Endothelial cell of umbilical vein (primary cell): ENCODE data around the gene GIT2.

ENCODE experiments used
- CTCF ChIP-seq, 2 donors: IDR thresholded peaks; 1 replicate in 1 of 2; 2 replicates in 1 of 2; pipeline ENCODE4 v1.5.1; 2011; ENCODE audit warnings: low read length in 2 of 2, mild to moderate bottlenecking in 2 of 2, moderate library complexity in 2 of 2, control low read depth in 1 of 2, inconsistent platforms in 1 of 2, low read depth in 1 of 2; ENCODE audit not compliant: insufficient read depth in 1 of 2; ENCODE audit errors: extremely low read depth in 1 of 2
- EZH2 ChIP-seq: IDR thresholded peaks from 2 replicates; pipeline ENCODE4 v1.6.1; 2012; ENCODE audit warnings: borderline replicate concordance, low read depth, mild to moderate bottlenecking, moderate library complexity, low read length, inconsistent platforms; ENCODE audit not compliant: severe bottlenecking
- FOS ChIP-seq: IDR thresholded peaks from 2 replicates; pipeline ENCODE4 v1.6.1; 2011; ENCODE audit warnings: mild to moderate bottlenecking, low read length, moderate library complexity, borderline replicate concordance; ENCODE audit not compliant: insufficient read depth
- GATA2 ChIP-seq: IDR thresholded peaks from 2 replicates; pipeline ENCODE4 v1.7.0; 2011; ENCODE audit warnings: low read depth, mild to moderate bottlenecking, moderate library complexity, mixed read lengths, low read length; ENCODE audit not compliant: insufficient read length, insufficient read depth
- JUN ChIP-seq: IDR thresholded peaks from 2 replicates; pipeline ENCODE4 v1.6.1; 2011; ENCODE audit warnings: borderline replicate concordance, low read depth; ENCODE audit not compliant: insufficient read length, insufficient read depth
- MYC ChIP-seq: IDR thresholded peaks from one replicate; pipeline ENCODE4 v1.6.1; 2011; ENCODE audit warnings: mild to moderate bottlenecking, low read depth, low read length
- POLR2A ChIP-seq: IDR thresholded peaks from 2 replicates; pipeline ENCODE4 v1.6.1; 2012; ENCODE audit warnings: low read depth, mild to moderate bottlenecking, control low read depth, low read length
- POLR2AphosphoS5 ChIP-seq: IDR thresholded peaks from 2 replicates; pipeline ENCODE4 v1.6.1; 2012; ENCODE audit warnings: low read depth, mild to moderate bottlenecking, control low read depth, low read length, moderate library complexity; ENCODE audit not compliant: insufficient read depth

DNA sequence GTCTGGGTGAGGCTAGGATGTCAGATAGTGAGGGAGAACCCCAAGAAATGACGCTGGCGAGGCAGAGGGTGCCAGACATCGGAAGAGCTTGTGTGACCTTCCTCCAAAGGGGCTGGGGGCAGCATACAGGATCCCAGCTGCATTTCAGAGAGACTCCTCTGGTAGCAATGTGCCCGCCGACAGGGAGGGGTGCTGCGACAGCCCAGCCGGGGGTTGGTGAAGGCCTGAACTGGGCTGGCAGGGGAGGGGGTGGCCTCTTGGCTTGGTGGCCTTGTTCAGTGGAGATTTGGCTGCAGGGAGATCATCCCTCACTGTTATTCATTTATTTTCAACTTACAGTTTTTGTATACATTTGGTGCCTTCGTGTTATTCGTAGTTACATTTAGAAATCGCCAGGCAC, 90.9 kb downstream of the GIT2 start:
- TF ChIP-seq CTCF (IDR thresholded peaks at IDR 0.05; ENCODE audit: extremely low read depth in 1 of 2, insufficient read depth in 1 of 2, low read depth in 1 of 2, low read length in 2 of 2) (no peak), POLR2AphosphoS5 (no peak), JUN (no peak), EZH2 (no peak), POLR2A (no peak), FOS (no peak), GATA2 (no peak), MYC (no peak)
